Activated effector memory CD4-positive, alpha-beta T cell treated with anti-CD3 and anti-CD28 coated beads, Interleukin-2, amount 50 U/mL, for 16 hours (primary cell): ENCODE results near the gene FOXK2.
A peak's percentile ranks its signal among the peaks of the same experiment; 100 is the strongest.

Source experiments
- DNase-seq: peaks from one replicate; pipeline ENCODE4 v3.0.0-alpha.2; 2020

Gene FOXK2

GRCh38 chr17:82648165-82648668, 128.7 kb downstream of the FOXK2 start, which contains the start of gene WDR45B:
WDR45B (minus strand) TSS chr17:82648444; CDS start chr17:82648340, 104 bp downstream.
- peak; percentile 95 for DNase-seq

GRCh38 chr17:82648742-82649331, 129.3 kb downstream of the FOXK2 start:
- peak; percentile 82 for DNase-seq

DNA sequence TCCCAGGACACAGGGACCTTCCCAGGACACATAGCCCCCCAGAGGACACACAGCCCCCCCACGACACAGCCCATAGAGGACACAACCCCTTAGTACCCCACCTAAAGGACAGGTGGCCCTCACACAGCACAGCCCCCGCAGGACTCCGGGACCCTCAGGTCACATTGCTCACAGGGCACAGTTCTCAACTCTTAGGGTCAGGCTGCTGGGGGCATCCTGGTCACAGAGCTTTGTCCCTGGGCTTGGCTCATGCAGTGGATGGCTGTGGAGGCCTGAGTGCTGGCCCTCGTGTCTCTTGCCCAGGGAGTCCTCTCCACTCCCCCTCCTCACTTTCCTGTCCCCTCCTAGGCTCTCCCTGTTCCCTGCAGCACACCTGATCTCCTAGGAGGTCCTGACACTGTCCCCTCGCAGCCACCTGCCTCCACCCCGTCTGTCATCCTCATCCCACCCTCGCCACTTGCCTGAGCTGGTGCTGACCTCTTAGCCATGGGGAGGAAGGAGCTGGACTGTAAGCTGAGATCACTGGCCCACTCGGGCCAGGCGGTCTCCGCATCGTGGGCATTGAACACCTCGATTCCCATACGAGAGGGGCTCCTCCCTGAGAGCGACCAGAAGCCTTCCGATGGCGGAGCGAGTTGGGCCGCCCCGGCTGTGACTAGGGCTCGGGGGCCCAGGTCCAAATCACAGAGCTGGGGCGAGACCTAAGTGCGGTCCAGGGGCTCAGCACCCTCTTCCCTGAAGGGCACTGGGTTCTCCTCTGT, 130.1 kb downstream of the FOXK2 start:
- no peak for DNase-seq

DNA sequence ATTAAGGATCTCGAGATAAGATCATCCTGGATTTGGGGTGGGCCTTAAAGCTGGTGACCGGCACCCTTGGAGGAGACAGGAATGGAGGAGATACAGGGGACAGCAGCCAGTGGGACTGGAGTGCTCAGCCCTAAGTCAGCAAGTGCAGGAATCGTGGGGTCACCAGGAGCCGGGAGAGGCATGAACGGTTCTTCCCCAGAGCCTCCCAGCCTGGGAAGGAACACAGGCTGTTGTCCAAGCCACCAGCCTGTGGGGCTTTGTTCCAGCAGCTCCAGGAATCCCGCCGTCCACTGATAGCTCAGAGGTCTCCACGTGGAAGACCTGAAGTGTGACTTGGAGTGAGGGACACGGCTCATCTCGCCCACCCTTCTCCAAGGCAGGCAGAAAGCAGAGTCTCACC, 131.2 kb downstream of the FOXK2 start:
- no peak for DNase-seq

GRCh38 chr17:82653651-82654528, 134.4 kb downstream of the FOXK2 start:
- no peak for DNase-seq
